Stomach (tissue), 9 donors: ENCODE measurements around the gene TEX10. TPM values are rescaled to one million over a fixed set of nuclear protein-coding genes. Genes with fewer than 3 reads are reported as not detected.

ENCODE experiments used
- DNase-seq, 2 donors: peaks; one replicate each; pipeline versions ENCODE4 v3.0.0 to v3.0.0-alpha.2; 2013 to 2019
- H3K27ac ChIP-seq, 5 donors: fragments of 200-600 bp in 4 of 5; sonication (generic) in 4 of 5; one replicate each; pipeline ENCODE4 v1.5.1; 2013 to 2019; ENCODE audit warnings: mild to moderate bottlenecking in 1 of 5, moderate library complexity in 1 of 5
- H3K27me3 ChIP-seq, 3 donors: fragments of 200-600 bp; sonication (generic); one replicate each; pipeline ENCODE4 v1.5.1; 2017 to 2019; ENCODE audit warnings: mixed run types in 1 of 3
- H3K36me3 ChIP-seq, 4 donors: fragments of 200-600 bp; sonication (generic); 1 replicate in 3 of 4; 2 replicates in 1 of 4; pipeline ENCODE4 v1.5.1; 2016 to 2019
- H3K4me1 ChIP-seq, 4 donors: fragments of 200-600 bp; sonication (generic); one replicate each; pipeline ENCODE4 v1.5.1; 2016 to 2019
- H3K4me3 ChIP-seq, 4 donors: fragments of 200-600 bp; sonication (generic) in 3 of 4; one replicate each; pipeline ENCODE4 v1.5.1; 2016 to 2019; ENCODE audit warnings: mild to moderate bottlenecking in 1 of 4
- H3K9me3 ChIP-seq, 4 donors: fragments of 200-600 bp; sonication (generic); one replicate each; pipeline ENCODE4 v1.5.1; 2016 to 2019
- EP300 ChIP-seq: sonication (generic); formaldehyde crosslinking; IDR thresholded peaks from one replicate; pipeline ENCODE4 v1.6.1; 2017; ENCODE audit warnings: antibody characterized with exemption
- POLR2A ChIP-seq, 4 donors: fragments of 450-650 bp; IDR thresholded peaks; one replicate each; pipeline ENCODE4 v1.6.1; 2016; ENCODE audit warnings: antibody characterized with exemption in 4 of 4, control low read depth in 2 of 4, mild to moderate bottlenecking in 1 of 4, moderate library complexity in 1 of 4
- POLR2AphosphoS5 ChIP-seq, 3 donors: sonication (generic); formaldehyde crosslinking; IDR thresholded peaks; one replicate each; pipeline ENCODE4 v1.6.1; 2016; ENCODE audit warnings: antibody characterized with exemption in 3 of 3
- WGBS, 5 donors: extraction: QIAGEN DNeasy Blood & Tissue Kit in 3 of 5; methylation state at CpG; one replicate each; pipeline versions ENCODE4 v1.1.5 to v1.1.7; 2013 to 2018; 5-methylcytosine and 5-hydroxymethylcytosine counted together
- intact Hi-C: fragments of 100-400 bp; cut with DNase I; formaldehyde crosslinking; loops from one replicate; pipeline ENCODE4 v1.15.1; 2023; ENCODE audit warnings: low total_unique reads
- polyA plus RNA-seq, 3 donors: library from polyadenylated mRNA; stranded (reverse); fragments of 200-250 nt; gene quantifications; one replicate each; pipeline ENCODE4 v1.2.3, GENCODE V29; 2013
- total RNA-seq, 5 donors: library from RNA; depleted of rRNA; stranded (reverse); fragments of >200 nt; gene quantifications; one replicate each; pipeline versions ENCODE4 v1.1.0 to v1.2.3, GENCODE V29; 2014 to 2016
- TF ChIP-seq, protein P1 (sequence below), 7 experiments: fragments of 450-650 bp in 4 of 7; fragments of 200-600 bp in 3 of 7; sonication (generic) in 3 of 7; IDR thresholded peaks; one replicate each; pipeline ENCODE4 v1.5.1; 2016 to 2019; ENCODE audit warnings: antibody characterized with exemption in 7 of 7, control low read depth in 2 of 7, mild to moderate bottlenecking in 1 of 7
- donor health status: healthy with polysubstance abuse.
- donor health status: Bipolar disorder and iron deficiency.
- donor health status: healthy.

TEX10 gene
- total and polyA plus RNA-seq, 8 donors, result 4.9 to 44.9 (median 8.8) TPM

DNA sequence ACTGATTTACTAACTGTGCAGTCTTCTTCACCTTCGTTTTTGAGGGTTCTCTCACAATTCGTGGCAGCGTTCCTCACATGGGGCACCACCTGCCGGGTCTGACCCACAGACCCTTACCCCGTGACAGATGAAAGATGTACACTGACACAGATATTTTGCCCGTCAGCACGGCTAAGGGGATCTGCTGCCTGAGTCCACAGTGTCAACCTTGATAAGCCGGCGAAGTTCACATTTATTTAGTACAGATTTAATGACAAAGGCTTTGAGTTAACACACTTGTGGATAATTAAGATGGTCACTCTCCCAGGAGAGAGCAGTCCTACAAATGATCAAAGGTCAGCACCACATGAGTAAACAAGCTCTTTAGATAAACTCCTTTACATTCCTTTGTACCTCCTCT lies 15.9 kb upstream of the TEX10 start:
- Histone ChIP-seq H3K27ac (no peak overlapping the region), H3K4me3 (no peak overlapping the region), H3K4me1 (no peaks in the 10 kb centered on the region), H3K36me3 (no peaks in the 10 kb centered on the region), H3K9me3 (peaks cover 0 to 29% (median 17%) of the 10 kb centered on the region in 4 donors), H3K27me3 (no peaks in the 10 kb centered on the region)
- TF ChIP-seq POLR2A (IDR thresholded peaks at IDR 0.05) (no peak), EP300 (no peak), POLR2AphosphoS5 (IDR thresholded peaks at IDR 0.05) (no peak)
- TF ChIP-seq, protein P1, sequence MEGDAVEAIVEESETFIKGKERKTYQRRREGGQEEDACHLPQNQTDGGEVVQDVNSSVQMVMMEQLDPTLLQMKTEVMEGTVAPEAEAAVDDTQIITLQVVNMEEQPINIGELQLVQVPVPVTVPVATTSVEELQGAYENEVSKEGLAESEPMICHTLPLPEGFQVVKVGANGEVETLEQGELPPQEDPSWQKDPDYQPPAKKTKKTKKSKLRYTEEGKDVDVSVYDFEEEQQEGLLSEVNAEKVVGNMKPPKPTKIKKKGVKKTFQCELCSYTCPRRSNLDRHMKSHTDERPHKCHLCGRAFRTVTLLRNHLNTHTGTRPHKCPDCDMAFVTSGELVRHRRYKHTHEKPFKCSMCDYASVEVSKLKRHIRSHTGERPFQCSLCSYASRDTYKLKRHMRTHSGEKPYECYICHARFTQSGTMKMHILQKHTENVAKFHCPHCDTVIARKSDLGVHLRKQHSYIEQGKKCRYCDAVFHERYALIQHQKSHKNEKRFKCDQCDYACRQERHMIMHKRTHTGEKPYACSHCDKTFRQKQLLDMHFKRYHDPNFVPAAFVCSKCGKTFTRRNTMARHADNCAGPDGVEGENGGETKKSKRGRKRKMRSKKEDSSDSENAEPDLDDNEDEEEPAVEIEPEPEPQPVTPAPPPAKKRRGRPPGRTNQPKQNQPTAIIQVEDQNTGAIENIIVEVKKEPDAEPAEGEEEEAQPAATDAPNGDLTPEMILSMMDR (IDR thresholded peaks at IDR 0.05), result no peak
- intact Hi-C loops, result no loop called here
- WGBS, 5 donors, result 71 to 98% (median 89%) methylated on average over 9 of the region's 9 CpGs
- no peak for DNase-seq

DNA sequence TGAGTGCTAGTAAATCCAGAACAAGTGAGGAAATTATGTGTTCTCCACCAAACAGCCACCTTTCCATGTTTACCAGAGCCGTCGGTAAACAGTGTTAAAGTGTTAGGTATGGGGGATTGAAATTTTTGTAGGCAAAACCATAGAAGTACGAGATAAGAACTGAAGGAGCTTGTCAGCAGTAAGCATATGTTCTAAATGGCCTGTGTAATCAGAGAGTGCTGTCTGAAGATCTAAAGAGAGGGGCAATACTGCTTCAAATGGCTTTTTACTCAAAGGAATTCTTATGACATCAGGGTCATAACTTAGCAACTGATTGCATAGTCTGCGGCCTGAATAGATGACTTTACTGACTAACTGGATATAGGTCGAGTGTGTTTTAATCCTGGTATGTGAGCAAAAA lies 13.4 kb upstream of the TEX10 start:
- Histone ChIP-seq H3K27me3 (no peaks in the 10 kb centered on the region), H3K4me3 (no peak overlapping the region), H3K4me1 (no peaks in the 10 kb centered on the region), H3K36me3 (no peaks in the 10 kb centered on the region), H3K9me3 (peaks cover 0 to 29% (median 17%) of the 10 kb centered on the region in 4 donors), H3K27ac (no peak overlapping the region)
- TF ChIP-seq, protein P1 (IDR thresholded peaks at IDR 0.05), result no peak
- TF ChIP-seq POLR2A (IDR thresholded peaks at IDR 0.05) (no peak), EP300 (no peak), POLR2AphosphoS5 (IDR thresholded peaks at IDR 0.05) (no peak)
- intact Hi-C loops, result no loop called here
- DNase-seq, result no peak
- 84 to 88% (median 85%) methylated on average over 5 of the region's 5 CpGs for WGBS, 5 donors

DNA sequence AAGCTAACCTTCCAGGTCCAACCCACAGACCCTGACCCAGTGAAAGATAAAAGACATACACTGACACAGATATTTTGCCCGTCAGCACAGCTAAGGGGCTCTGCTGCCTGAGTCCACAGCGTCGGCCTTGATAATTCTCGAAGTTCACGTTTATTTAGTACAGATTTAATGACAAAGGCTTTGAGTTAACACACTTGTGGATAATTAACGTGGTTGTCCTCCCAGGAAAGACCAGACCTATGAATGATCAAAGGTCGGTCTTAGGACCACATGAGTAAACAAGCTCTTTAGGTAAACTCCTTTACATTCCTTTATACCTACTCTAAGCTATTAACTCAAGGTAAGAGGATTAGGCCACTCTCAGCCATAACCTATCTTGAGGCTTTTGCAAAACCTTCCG lies 11.3 kb upstream of the TEX10 start:
- TF ChIP-seq POLR2AphosphoS5 (IDR thresholded peaks at IDR 0.05) (no peak), EP300 (no peak), POLR2A (IDR thresholded peaks at IDR 0.05) (no peak)
- TF ChIP-seq, protein P1 (IDR thresholded peaks at IDR 0.05), result no peak
- Histone ChIP-seq H3K27me3 (no peaks in the 10 kb centered on the region), H3K9me3 (peaks cover 0 to 28% (median 17%) of the 10 kb centered on the region in 4 donors), H3K27ac (no peak overlapping the region), H3K4me1 (no peaks in the 10 kb centered on the region), H3K4me3 (no peak overlapping the region), H3K36me3 (no peaks in the 10 kb centered on the region)
- DNase-seq, result no peak
- intact Hi-C loops, result no loop called here
- WGBS, 5 donors, result 73 to 89% (median 79%) methylated on average over 8 of the region's 8 CpGs

DNA sequence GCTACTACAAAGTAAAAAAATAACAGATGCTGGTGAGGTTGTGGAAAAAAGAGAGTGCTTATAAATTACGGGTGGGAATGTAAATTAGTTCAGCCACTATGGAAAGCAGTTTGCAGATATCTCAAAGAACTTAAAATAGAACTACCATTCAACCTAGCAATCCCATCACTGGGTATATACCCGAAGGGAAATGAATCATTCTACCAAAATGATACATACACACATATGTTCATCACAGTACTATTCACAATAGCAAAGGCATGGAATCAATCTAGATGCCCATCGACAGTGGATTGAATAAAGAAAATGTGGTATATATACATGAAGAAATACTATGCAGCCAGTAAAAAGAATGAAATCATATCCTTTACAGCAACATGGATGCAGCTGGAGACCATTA lies 6.3 kb upstream of the TEX10 start:
- H3K9me3 ChIP-seq, result peaks cover 0 to 6% (median 2%) of the 10 kb centered on the region in 4 donors
- no peaks in the 10 kb centered on the region for H3K36me3 ChIP-seq
- no peak for DNase-seq
- WGBS, 5 donors, result 91 to 96% (median 95%) methylated on average over 3 of the region's 3 CpGs
- no peaks in the 10 kb centered on the region for H3K27me3 ChIP-seq
- intact Hi-C loops, result no loop called here
- H3K4me3 ChIP-seq, result no peak overlapping the region
- no peak overlapping the region for H3K27ac ChIP-seq
- peaks cover 0 to 4% (median 0%) of the 10 kb centered on the region in 4 donors for H3K4me1 ChIP-seq
- TF ChIP-seq, protein P1 (IDR thresholded peaks at IDR 0.05), result no peak
- TF ChIP-seq POLR2A (IDR thresholded peaks at IDR 0.05), result no peak
- no peak for TF ChIP-seq EP300
- no peak for TF ChIP-seq POLR2AphosphoS5 (IDR thresholded peaks at IDR 0.05)
